ENCODE results near the gene CPED1. TPM values are rescaled to one million over a fixed set of nuclear protein-coding genes. Genes with fewer than 3 reads are reported as not detected.
"Not testable (repeated sequence)": the region's sequence is repeated elsewhere in the genome, so short reads cannot be mapped to it uniquely, and the experiment has no call there.

The CPED1 gene
- total RNA-seq, 1 experiment from 2014 or later, result 33.6 TPM

DNA sequence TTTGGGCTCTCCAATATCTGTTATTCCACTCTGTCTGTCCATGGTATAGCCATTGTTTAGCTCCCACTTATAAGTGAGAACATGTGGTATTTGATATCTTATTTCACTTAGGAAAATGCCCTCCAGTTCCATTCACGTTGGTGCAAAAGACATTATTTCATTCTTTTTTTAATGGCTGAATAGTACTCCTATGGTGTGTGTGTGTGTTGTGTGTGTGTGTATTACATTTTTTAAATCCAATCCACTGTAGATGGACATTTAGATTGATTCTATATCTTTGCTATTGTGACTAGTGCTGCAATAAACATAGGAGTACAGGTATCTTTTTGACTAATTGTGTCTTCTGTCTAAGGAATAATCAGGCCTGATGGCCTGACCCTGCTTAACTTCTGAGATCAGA lies 7.4 kb upstream of the CPED1 start:
- no peak for DNase-seq (ENCODE audit: low read depth)

DNA sequence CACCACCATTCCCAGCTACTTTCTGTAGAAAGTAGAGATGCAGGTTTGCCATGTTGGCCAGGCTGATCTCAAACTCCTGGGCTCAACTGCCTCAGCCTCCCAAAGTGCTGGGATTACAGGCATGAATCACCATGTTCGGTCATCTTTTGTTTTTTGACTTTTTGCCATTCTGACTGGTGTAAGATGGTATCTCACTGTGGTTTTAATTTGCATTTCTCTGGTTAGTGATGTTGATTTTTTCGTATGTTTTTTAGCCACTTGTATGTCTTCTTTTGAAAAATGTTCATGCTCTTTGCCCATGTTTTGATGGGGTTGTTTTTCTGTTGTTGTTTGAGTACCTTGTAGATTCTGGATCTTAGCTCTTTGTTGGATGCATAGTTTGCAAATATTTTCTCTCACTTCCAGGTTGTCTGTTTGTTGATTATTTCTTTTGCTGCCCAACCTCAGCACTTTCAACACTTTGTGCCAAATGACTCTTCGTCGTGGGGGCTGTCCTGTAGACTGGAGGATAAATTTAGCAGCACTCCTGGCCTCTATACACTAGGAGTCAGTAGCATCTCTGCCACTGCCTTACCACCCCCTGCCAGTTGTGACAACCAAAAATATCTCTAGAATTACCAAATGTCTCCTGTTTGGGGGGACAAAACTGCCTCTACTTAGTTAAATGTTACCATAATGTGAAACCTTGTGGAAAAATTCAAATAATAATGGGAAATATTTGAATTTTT lies 6.5 kb upstream of the CPED1 start:
- DNase-seq (ENCODE audit: low read depth), result peak; percentile 79

DNA sequence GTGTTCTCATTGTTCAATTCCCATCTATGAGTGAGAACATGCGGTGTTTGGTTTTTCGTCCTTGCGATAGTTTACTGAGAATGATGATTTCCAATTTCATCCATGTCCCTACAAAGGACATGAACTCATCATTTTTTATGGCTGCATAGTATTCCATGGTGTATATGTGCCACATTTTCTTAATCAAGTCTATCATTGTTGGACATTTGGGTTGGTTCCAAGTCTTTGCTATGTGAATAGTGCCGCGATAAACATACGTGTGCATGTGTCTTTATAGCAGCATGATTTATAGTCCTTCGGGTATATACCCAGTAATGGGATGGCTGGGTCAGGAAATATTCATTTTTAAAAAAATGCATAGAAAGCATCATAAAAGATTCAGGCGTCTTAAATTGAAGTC lies 4.9 kb upstream of the CPED1 start:
- DNase-seq (ENCODE audit: low read depth), result not testable (repeated sequence)

DNA sequence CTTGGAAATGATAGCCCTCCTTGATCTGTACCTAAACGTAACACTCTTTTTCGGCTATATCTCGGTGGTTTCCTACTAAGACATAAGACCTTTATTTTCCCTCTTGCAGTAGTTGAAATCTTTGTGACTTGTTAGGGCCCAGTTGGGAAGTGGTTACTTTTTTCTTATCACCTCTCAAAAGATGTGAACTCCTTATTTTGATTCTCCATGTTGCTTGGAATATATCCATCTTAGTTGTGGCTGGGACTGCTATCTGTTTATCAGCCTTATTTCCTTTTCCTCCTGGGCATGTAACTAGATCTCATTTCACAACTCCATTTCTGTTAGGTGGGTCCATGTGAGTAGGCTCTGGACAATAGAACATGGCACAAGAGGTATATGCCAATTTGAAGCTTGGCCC lies 4.1 kb upstream of the CPED1 start:
- no peak for DNase-seq (ENCODE audit: low read depth)

DNA sequence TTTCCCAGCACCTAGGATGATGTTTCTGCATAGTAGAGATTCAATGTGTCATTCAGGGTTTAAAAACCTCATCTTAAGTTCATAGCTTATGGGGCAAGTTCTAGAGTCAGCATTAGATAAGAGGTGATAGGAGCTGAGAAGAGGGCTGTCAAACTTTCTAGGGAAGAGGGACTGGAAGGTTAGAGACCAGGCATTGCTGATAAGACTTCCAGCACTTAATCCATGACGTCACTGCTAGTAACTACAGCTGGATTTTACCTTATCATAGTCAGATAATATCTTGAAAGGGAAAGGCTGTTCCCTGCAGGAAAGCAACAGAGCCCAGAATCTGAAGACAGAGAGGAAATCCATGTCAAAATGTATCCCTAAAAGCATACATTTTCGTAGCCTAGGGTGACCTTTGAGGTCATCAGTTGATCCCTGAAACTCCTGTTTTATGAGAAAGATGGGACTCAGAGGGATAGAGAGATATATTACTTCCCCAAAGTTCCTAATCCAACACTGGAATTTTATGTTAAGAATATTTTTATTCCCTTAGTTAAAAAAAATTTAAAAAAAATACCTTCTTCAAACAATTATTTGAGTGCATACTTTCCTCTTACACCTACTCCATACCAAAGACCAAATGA lies 3.3 kb upstream of the CPED1 start:
- DNase-seq (ENCODE audit: low read depth), result no peak

DNA sequence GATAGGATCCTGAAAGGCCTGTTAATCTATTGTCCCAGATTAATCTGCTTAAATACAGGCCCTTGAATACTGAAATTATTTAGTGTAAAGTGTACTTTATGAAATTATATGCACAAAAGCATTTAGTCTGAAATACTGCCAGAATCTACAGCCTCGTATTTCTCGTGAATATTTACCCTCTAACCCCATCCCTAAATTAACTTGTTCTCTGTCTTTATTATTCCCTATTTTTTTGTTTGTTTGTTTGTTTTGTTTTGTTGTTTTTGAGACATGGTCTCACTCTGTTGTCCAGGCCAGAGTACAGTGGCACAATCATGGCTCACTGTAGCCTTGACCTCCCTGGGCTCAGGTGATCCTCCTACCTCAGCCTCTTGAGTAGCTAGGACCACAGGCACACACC lies 2.7 kb upstream of the CPED1 start:
- no peak for DNase-seq (ENCODE audit: low read depth)

DNA sequence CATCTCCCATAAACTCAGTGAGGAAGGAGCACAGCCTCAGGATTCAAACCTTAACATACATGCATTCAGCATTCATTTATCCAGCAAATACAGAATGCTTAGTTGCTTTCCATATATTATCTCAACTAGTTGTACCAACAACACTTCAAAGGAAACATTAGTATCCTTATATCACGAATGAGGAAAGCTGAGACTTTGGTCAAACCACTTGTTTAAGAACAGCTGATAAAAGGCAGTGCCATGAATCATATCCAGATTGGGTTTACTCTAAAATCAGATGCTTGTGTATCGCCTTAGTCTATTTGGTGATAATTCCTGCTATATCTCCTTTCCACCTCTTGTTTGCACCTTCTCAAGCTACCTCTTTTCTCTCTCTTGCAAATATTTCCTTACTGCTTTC lies 1.9 kb upstream of the CPED1 start:
- no peak for DNase-seq (ENCODE audit: low read depth)

DNA sequence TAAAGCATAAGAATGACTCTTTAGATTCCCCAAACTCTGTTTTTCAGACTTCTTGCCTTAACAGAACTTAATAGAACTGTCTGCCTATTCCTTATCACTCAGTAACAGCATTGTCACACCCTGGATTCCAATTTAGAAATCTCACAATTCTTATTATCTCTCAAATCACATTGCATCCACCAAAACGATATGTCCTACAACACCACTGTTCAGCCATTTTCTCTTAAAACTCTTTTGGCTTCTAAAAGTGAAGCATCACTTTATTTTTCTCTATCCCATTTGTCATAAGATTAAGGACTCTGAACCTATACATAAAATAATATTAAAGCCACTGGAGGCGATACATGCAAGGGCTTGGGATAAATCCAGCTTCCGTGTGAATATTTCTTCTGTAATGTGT lies 1.2 kb upstream of the CPED1 start:
- DNase-seq (ENCODE audit: low read depth), result no peak

DNA sequence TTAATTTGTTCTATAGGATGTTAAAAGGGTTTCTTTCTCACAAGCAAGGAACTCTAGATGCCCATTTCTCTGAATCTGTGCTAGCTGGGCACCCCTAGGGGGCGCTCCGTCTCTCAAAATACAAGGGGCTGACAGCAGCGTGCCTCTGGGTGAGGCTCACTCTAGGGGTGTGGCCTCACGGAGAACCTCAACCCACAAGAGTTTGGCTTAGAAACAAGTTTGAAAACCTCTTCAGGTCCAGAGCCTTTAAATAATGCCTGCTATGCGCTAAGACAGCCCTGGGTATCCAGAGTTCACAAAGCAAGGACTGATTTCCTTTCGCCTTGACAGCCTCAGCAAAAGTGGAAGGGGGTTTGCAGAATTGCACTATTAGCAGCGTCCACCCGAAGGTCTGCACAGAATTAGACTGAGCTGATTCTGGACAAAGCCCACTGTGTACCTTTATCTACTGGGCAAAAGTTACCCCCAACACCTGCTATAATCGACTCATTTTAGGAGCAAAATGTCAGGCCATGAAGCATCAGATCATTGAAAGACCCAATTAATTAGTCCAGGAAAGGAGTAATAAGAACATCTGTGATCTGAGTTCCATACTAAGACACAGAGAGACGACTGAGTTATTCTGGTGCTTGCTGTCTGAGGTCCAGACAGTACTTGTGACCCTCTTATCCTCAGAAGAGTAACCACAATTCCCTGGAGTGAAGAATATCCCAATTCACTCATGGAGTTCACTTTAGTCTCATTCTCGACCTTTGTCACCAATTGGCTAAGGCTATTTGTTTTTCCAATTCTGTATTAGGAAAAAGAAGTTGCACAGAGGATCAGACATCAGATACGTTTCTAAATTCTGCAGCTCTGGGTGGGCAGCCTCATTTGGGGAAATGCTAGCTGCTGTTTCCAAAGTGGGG lies 574 bp upstream of the CPED1 start:
- DNase-seq (ENCODE audit: low read depth), result peak; percentile 91

DNA sequence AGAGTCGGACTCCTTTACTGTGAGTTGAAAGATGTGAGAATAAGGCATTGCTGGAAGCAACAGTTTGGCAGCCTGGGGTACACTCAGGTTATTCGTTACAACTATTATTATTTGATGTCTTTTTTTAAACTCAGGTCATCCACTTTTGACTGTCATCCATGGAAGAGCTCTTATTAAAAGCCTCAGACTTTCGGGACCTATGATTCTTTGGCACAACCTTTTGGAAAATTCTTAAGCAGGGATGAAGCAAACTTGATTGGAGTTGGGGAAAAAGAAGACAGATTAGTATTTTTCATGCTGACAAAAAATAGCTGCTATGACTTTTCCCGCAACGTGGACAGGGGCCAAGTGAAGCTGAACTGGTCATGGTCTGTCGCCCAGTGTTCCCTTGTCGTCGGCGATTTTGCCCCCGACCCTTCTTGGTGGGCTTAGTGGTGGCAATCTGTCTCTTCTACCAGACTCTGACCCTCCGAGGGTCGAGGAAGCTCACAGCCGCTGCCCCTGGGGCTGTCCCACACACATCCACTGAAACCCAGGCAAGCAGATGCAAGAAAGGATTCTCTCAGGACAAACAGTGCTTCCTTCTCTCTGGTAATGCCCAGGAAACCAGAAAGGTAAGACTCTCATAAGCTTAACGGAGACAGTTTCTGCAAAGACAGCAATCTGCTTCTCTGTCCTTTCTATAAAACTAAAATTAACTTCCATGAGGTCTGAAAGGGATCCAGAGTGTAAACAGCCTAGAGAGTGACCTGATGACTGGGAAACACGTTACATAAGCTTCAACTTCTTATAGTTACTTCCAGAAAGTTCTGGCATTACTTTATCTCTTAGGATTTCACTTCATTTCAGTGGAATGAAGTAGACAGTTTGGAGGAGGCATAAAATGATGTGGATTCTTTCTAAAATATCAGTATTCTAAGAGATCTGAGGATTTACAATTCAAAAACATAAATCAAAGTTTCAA lies 1.0 kb downstream of the CPED1 start:
- no peak for DNase-seq (ENCODE audit: low read depth)

DNA sequence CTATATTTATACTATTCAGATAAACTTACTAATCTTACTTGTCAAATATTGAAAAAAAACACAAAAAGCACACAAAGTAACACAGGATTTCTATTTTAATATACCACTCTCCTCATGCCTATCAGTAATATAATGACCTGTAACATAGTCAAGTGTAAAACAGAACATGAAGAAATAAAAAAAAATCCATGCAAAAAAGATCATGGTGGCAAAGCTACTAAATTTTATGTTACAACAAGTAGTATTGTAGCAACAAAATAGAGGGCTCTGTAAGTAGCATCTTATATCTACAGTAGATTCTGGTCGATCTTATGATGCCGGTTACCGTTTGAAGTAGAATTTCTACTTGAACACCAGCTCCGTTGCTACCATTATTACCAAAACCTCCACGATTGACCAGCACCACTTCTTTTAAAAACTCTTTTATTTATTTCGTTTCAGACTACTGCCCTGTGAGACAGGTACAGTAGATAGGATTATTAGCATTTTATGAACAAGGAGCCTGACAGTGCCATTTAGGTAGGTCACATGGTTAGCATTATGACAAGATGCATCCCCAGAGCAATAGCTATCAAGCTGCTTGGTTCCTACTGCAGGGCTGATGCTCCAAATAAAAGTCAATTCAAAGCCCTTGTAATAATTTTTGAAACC lies 2.1 kb downstream of the CPED1 start:
- DNase-seq (ENCODE audit: low read depth), result no peak

DNA sequence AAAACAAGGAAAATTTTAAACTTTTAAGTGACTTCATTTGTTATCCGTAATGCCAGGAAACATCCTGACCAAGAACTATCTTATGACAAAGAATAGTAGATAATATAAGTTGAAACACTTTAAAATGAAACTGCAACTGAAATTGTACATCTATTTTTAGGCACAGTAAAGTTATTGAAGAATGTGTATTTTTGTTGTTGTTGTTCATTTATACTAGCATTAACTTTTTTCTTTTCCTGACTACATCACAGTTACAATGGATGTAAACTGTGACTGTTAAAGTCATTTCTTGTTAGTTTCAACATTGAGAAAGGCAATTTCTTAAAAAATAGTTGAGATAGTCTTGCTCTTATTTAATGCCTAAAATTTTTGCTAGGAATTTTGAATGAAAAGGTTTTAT lies 2.6 kb downstream of the CPED1 start:
- no peak for DNase-seq (ENCODE audit: low read depth)

DNA sequence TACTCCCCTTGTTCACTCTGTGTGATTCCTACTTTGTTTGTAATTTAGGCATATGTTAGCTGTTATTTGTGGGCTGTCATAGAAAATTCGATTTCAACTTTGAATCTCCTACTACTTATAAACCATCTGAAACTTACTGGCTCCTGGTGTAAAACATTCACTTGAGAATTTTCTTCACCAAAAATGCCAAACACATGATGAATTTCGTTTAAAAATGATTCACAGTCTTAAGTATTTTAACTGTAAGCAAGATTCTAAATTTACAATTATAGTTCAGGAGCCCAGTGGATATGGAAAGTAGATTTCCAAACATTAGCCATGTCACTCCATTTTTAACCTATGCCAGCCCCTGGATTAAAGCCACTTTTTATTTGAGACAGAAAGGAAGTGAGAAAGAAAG lies 3.1 kb downstream of the CPED1 start:
- peak; percentile 46 for DNase-seq (ENCODE audit: low read depth)

DNA sequence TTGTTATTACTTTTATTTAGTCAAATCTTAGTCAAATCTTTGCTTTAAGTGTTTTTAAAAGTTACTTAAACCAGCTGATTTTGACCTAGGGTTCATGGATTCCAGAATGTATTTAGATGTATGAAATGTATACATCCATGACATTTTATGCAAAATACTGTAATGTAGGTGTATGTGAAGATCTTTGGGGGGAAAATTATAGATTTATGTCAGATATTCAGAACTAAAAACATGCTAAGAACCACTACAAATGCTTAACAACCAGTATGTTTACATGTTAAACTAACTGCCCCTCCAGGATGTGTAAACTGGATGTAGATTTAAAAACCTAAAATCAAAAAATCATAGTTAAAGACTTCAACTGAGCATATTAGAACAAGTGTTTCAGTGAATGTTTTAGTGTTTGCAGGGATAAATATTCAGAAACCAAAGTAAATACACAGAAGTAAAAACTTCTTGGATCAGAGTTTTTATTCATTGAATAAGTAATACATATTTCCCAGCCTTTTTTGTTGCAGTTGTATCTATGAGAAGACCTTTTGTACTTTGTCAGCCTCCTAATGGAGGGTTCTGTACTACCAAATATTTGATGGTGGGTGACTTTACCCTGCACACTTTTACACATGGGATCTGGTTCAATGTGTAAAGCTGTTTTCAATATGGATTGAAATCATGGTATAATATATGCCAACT lies 3.9 kb downstream of the CPED1 start:
- DNase-seq (ENCODE audit: low read depth), result no peak

DNA sequence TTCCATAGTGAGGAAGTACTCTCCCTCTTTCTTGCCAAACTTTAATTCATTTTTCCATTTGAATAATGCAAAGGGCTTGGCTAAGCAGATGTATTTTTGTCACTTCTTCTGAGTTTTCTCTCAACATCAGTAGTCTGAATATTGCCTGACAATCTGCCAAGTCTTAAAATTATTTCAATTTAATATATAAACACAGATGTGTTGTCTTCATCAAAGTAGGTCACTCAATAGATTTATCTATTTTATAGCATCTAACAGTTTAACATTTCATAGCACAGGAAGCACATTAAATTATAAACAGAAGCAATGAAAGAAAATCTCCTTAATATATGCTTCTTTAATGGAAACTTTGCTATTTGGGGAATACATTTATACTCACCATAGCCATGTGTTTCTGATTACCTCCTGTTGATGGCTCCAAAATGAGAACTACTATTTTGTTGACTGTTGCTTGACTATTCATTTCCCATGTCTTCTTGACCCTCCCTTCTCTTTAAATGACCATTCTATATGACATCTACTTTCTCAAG lies 4.5 kb downstream of the CPED1 start:
- no peak for DNase-seq (ENCODE audit: low read depth)

DNA sequence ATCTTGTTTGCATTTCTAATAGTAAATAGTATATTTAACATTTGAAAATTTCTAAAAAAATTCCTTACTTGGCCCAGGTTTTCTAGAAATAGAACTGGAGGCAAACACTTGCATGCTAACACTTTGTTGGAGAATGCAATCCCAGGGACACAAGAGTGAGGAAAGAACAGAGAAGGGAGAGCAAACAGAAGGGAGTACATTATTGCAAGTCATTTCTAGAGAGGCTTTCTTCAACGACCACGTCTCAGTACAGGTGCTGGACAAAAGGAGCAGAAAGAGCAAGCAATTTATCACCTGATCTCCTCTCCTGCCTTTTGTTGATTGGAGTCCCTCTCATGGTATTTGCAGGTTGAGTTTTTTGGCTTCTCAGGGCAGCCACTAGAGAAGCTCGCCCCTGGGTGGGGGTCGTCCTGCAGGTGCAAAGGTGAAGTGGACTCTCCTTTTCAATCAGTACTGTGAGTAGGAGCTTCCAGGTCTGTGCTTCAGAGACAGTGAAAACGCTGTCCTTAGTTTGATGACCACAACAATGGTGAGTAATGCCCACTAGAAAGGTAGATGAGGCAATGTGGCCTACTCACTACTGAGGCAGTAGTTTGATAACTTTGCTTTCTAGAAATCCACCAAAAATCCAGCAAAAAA lies 5.2 kb downstream of the CPED1 start:
- peak; percentile 50 for DNase-seq (ENCODE audit: low read depth)

DNA sequence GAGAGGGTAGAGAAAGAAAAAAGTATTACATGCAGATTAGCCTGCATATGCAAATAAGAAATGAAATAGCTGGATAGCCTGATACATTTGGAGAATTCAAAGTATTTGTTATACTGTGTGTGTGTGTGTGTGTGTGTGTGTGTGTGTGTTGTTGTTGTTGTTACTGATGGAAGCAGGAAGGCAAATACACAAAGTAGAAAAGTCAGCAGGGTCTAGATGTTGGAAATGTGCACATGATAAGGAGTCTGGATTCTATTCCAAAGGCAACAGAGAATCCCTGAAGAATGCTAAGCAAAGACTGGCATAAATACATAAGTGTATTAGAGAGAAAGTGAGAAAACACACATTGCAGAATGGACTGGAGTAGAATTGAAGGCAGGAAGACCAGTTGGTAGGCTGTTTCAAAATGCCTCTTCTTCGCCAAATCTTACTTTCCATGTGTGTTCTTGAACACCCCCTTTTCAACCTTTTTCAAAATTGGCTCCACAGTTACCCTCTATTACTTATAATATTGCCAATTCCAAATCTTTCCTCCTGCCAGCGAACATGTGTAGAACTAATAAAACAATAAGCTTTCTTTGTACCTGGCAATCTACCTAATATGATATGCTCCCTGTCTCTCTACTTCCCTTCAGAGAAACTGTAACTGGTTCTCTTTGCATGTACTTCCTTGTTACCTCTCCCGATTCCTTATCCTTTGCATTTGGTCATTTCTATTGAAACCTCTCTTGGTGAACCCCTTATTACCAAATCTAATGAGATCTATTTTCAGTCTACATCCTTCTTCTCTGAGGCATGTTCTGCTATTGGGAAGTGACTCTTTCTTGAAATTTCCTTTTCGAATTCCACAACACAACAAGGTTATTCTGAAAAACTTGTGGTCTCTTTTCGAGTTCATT lies 6.2 kb downstream of the CPED1 start:
- DNase-seq (ENCODE audit: low read depth), result no peak

DNA sequence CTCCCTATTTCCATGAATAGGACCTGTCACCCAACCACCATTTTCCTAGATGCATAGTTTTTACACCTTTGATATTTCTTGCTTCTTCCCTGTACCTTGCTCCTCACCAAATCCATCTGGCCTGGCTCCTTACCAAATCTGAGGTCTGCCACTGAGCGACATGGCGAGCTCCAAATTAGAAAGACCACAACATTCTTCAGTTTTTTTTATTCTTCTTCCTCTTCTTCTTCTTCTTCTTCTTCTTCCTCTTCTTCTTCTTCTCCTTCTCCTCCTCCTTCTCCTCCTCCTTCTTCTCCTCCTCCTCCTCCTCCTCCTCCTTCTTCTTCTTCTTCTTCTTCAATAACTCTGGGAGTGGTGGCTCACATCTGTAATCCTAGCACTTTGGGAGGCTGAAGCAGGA lies 7.1 kb downstream of the CPED1 start:
- DNase-seq (ENCODE audit: low read depth), result no peak
